Measurements from ENCODE around the gene APPL2.
A peak's percentile ranks its signal among the peaks of the same experiment; 100 is the strongest.

APPL2 gene

GRCh38 chr12:105235732-105236476 lies at the start of gene APPL2:
APPL2 (minus strand) TSS chr12:105236174; CDS start chr12:105236012, 162 bp downstream.
- H3K79me2 ChIP-seq (ENCODE audit: control insufficient read depth, insufficient read depth, low read length, unreplicated experiment), result peaks cover 47% of the 10 kb centered on the region
- peaks cover 42% of the 10 kb centered on the region for H3K4me1 ChIP-seq (ENCODE audit: control insufficient read depth, insufficient read depth, low read length, unreplicated experiment)
- no peaks in the 10 kb centered on the region for H3K27me3 ChIP-seq (ENCODE audit: insufficient read depth, low read length)
- no peaks in the 10 kb centered on the region for H3K36me3 ChIP-seq (ENCODE audit: insufficient read depth, low read length)
- H3K4me3 ChIP-seq (ENCODE audit: low read depth, low read length), result peak within 1 kb of the TSS; percentile 96
- H3K27ac ChIP-seq (ENCODE audit: low read depth, low read length), result peak within 1 kb of the TSS; percentile 79
- peak within 1 kb of the TSS; percentile 96 for H2AFZ ChIP-seq (ENCODE audit: low read length, unreplicated experiment)

- Histone ChIP-seq H3K27me3 (ENCODE audit: insufficient read depth, low read length) (no peaks in the 10 kb centered on the region), H3K27ac (ENCODE audit: low read depth, low read length) (no peak overlapping the region), H3K4me1 (ENCODE audit: control insufficient read depth, insufficient read depth, low read length, unreplicated experiment) (peaks cover 12% of the 10 kb centered on the region), H3K4me3 (ENCODE audit: low read depth, low read length) (no peak overlapping the region), H3K36me3 (ENCODE audit: insufficient read depth, low read length) (no peaks in the 10 kb centered on the region), H3K79me2 (ENCODE audit: control insufficient read depth, insufficient read depth, low read length, unreplicated experiment) (no peaks in the 10 kb centered on the region), H2AFZ (ENCODE audit: low read length, unreplicated experiment) (no peak overlapping the region)
Observed at GRCh38 chr12:105285378-105285777, 49.4 kb upstream of the APPL2 start.

- Histone ChIP-seq H3K79me2 (ENCODE audit: control insufficient read depth, insufficient read depth, low read length, unreplicated experiment) (no peaks in the 10 kb centered on the region), H3K4me3 (ENCODE audit: low read depth, low read length) (no peak overlapping the region)
Observed at GRCh38 chr12:105281694-105282049, 45.7 kb upstream of the APPL2 start.

GRCh38 chr12:105280966-105281693 lies 45.2 kb upstream of the APPL2 start:
- H3K79me2 ChIP-seq (ENCODE audit: control insufficient read depth, insufficient read depth, low read length, unreplicated experiment), result no peaks in the 10 kb centered on the region
- H3K27me3 ChIP-seq (ENCODE audit: insufficient read depth, low read length), result no peaks in the 10 kb centered on the region
- no peaks in the 10 kb centered on the region for H3K36me3 ChIP-seq (ENCODE audit: insufficient read depth, low read length)
- no peak overlapping the region for H3K4me3 ChIP-seq (ENCODE audit: low read depth, low read length)
- H2AFZ ChIP-seq (ENCODE audit: low read length, unreplicated experiment), result peak overlapping the region; percentile 26
- H3K27ac ChIP-seq (ENCODE audit: low read depth, low read length), result no peak overlapping the region
- H3K4me1 ChIP-seq (ENCODE audit: control insufficient read depth, insufficient read depth, low read length, unreplicated experiment), result peaks cover 15% of the 10 kb centered on the region

More at GRCh38 chr12:105281694-105282049, 45.7 kb upstream of the APPL2 start:
- H3K4me1 ChIP-seq (ENCODE audit: control insufficient read depth, insufficient read depth, low read length, unreplicated experiment), result peaks cover 15% of the 10 kb centered on the region
- no peak overlapping the region for H2AFZ ChIP-seq (ENCODE audit: low read length, unreplicated experiment)
- no peak overlapping the region for H3K27ac ChIP-seq (ENCODE audit: low read depth, low read length)
- no peaks in the 10 kb centered on the region for H3K36me3 ChIP-seq (ENCODE audit: insufficient read depth, low read length)
- no peaks in the 10 kb centered on the region for H3K27me3 ChIP-seq (ENCODE audit: insufficient read depth, low read length)

- Histone ChIP-seq H3K4me3 (ENCODE audit: low read depth, low read length) (no peak overlapping the region), H3K4me1 (ENCODE audit: control insufficient read depth, insufficient read depth, low read length, unreplicated experiment) (peaks cover 15% of the 10 kb centered on the region), H2AFZ (ENCODE audit: low read length, unreplicated experiment) (no peak overlapping the region), H3K36me3 (ENCODE audit: insufficient read depth, low read length) (no peaks in the 10 kb centered on the region), H3K27me3 (ENCODE audit: insufficient read depth, low read length) (no peaks in the 10 kb centered on the region), H3K79me2 (ENCODE audit: control insufficient read depth, insufficient read depth, low read length, unreplicated experiment) (no peaks in the 10 kb centered on the region), H3K27ac (ENCODE audit: low read depth, low read length) (no peak overlapping the region)
Observed at GRCh38 chr12:105279460-105280056, 43.6 kb upstream of the APPL2 start.

- Histone ChIP-seq H3K27ac (ENCODE audit: low read depth, low read length) (no peak overlapping the region), H3K79me2 (ENCODE audit: control insufficient read depth, insufficient read depth, low read length, unreplicated experiment) (no peaks in the 10 kb centered on the region), H3K27me3 (ENCODE audit: insufficient read depth, low read length) (no peaks in the 10 kb centered on the region), H3K36me3 (ENCODE audit: insufficient read depth, low read length) (no peaks in the 10 kb centered on the region), H3K4me3 (ENCODE audit: low read depth, low read length) (no peak overlapping the region), H3K4me1 (ENCODE audit: control insufficient read depth, insufficient read depth, low read length, unreplicated experiment) (peaks cover 15% of the 10 kb centered on the region), H2AFZ (ENCODE audit: low read length, unreplicated experiment) (peak overlapping the region; percentile 28)
Observed at GRCh38 chr12:105278043-105278697, 42.2 kb upstream of the APPL2 start.

GRCh38 chr12:105275997-105276733 lies 40.2 kb upstream of the APPL2 start:
- Histone ChIP-seq H3K27ac (ENCODE audit: low read depth, low read length) (no peak overlapping the region), H3K79me2 (ENCODE audit: control insufficient read depth, insufficient read depth, low read length, unreplicated experiment) (no peaks in the 10 kb centered on the region), H3K27me3 (ENCODE audit: insufficient read depth, low read length) (no peaks in the 10 kb centered on the region), H3K4me3 (ENCODE audit: low read depth, low read length) (no peak overlapping the region), H3K4me1 (ENCODE audit: control insufficient read depth, insufficient read depth, low read length, unreplicated experiment) (peaks cover 11% of the 10 kb centered on the region), H3K36me3 (ENCODE audit: insufficient read depth, low read length) (no peaks in the 10 kb centered on the region), H2AFZ (ENCODE audit: low read length, unreplicated experiment) (no peak overlapping the region)

GRCh38 chr12:105274571-105274970 lies 38.6 kb upstream of the APPL2 start:
- no peak overlapping the region for H2AFZ ChIP-seq (ENCODE audit: low read length, unreplicated experiment)
- no peak overlapping the region for H3K27ac ChIP-seq (ENCODE audit: low read depth, low read length)
- peaks cover 6% of the 10 kb centered on the region for H3K4me1 ChIP-seq (ENCODE audit: control insufficient read depth, insufficient read depth, low read length, unreplicated experiment)
- no peaks in the 10 kb centered on the region for H3K27me3 ChIP-seq (ENCODE audit: insufficient read depth, low read length)
- no peak overlapping the region for H3K4me3 ChIP-seq (ENCODE audit: low read depth, low read length)
- no peaks in the 10 kb centered on the region for H3K79me2 ChIP-seq (ENCODE audit: control insufficient read depth, insufficient read depth, low read length, unreplicated experiment)
- H3K36me3 ChIP-seq (ENCODE audit: insufficient read depth, low read length), result no peaks in the 10 kb centered on the region

GRCh38 chr12:105273601-105274000 lies 37.6 kb upstream of the APPL2 start:
- Histone ChIP-seq H3K27me3 (ENCODE audit: insufficient read depth, low read length) (no peaks in the 10 kb centered on the region), H3K4me3 (ENCODE audit: low read depth, low read length) (no peak overlapping the region), H3K79me2 (ENCODE audit: control insufficient read depth, insufficient read depth, low read length, unreplicated experiment) (no peaks in the 10 kb centered on the region), H3K36me3 (ENCODE audit: insufficient read depth, low read length) (no peaks in the 10 kb centered on the region), H2AFZ (ENCODE audit: low read length, unreplicated experiment) (no peak overlapping the region), H3K4me1 (ENCODE audit: control insufficient read depth, insufficient read depth, low read length, unreplicated experiment) (peaks cover 6% of the 10 kb centered on the region), H3K27ac (ENCODE audit: low read depth, low read length) (no peak overlapping the region)

GRCh38 chr12:105272814-105273416 lies 36.9 kb upstream of the APPL2 start:
- H3K27me3 ChIP-seq (ENCODE audit: insufficient read depth, low read length), result no peaks in the 10 kb centered on the region
- H2AFZ ChIP-seq (ENCODE audit: low read length, unreplicated experiment), result no peak overlapping the region
- H3K36me3 ChIP-seq (ENCODE audit: insufficient read depth, low read length), result no peaks in the 10 kb centered on the region

More at GRCh38 chr12:105272814-105273416, 36.9 kb upstream of the APPL2 start:
- Histone ChIP-seq H3K4me3 (ENCODE audit: low read depth, low read length) (no peak overlapping the region), H3K79me2 (ENCODE audit: control insufficient read depth, insufficient read depth, low read length, unreplicated experiment) (no peaks in the 10 kb centered on the region), H3K4me1 (ENCODE audit: control insufficient read depth, insufficient read depth, low read length, unreplicated experiment) (peaks cover 6% of the 10 kb centered on the region), H3K27ac (ENCODE audit: low read depth, low read length) (no peak overlapping the region)
